H1 (cell line): ENCODE results near the gene BRICD5. TPM values are rescaled to one million over a fixed set of nuclear protein-coding genes. Genes with fewer than 3 reads are reported as not detected.

ENCODE experiments used
- CTCF ChIA-PET: fragments of 300-600 bp; sonication (Branson Sonifier 250); formaldehyde crosslinking; loops from one replicate; lab custom pipeline; 2021; ENCODE audit not compliant: partially characterized antibody; lab: Charles Lee
- POLR2A ChIA-PET: fragments of 300-600 bp; sonication (Branson Sonifier 250); formaldehyde crosslinking; loops from one replicate; lab custom pipeline; 2021; ENCODE audit warnings: inconsistent platforms; ENCODE audit not compliant: partially characterized antibody; lab: Charles Lee
- DNase-seq, 2 experiments: peaks; one replicate each; pipeline versions ENCODE4 v3.0.0 to v3.0.0-alpha.2; 2010 to 2022; ENCODE audit warnings: low spot score in 2 of 2, low read depth in 1 of 2, mixed read lengths in 1 of 2
- FAIRE-seq: peaks from 2 replicates; lab custom pipeline; 2011; peaks lifted over from hg19 to GRCh38; lab: Jason Lieb, UNC
- H2AFZ ChIP-seq: 2 replicates; pipeline ENCODE4 v1.8.1; 2012; ENCODE audit warnings: low read length, inconsistent platforms
- H2AK5ac ChIP-seq: 2 replicates; pipeline ENCODE4 v1.6.1; 2013; ENCODE audit warnings: low read depth, low read length
- H2BK120ac ChIP-seq: replicated peaks from 2 replicates; pipeline ENCODE3; 2013; ENCODE audit warnings: low read depth, low read length, inconsistent platforms
- H2BK12ac ChIP-seq: 2 replicates; pipeline ENCODE4 v1.6.1; 2013; ENCODE audit warnings: low read depth, low read length
- H2BK15ac ChIP-seq: 2 replicates; pipeline ENCODE4 v1.6.1; 2013; ENCODE audit warnings: low read length
- H2BK20ac ChIP-seq: 2 replicates; pipeline ENCODE4 v1.6.1; 2013; ENCODE audit warnings: low read length
- H2BK5ac ChIP-seq: 2 replicates; pipeline ENCODE4 v1.6.1; 2013; ENCODE audit warnings: low read depth, low read length
- H3K14ac ChIP-seq: 2 replicates; pipeline ENCODE4 v1.6.1; 2013; ENCODE audit warnings: inconsistent platforms; ENCODE audit not compliant: insufficient read length
- H3K18ac ChIP-seq: 2 replicates; pipeline ENCODE4 v1.6.1; 2013; ENCODE audit warnings: low read length; ENCODE audit errors: extremely low read depth
- H3K23ac ChIP-seq: 2 replicates; pipeline ENCODE4 v1.6.1; 2013; ENCODE audit warnings: inconsistent platforms; ENCODE audit not compliant: insufficient read length
- H3K23me2 ChIP-seq: 2 replicates; pipeline ENCODE4 v1.6.1; 2013; ENCODE audit warnings: low read depth, low read length
- H3K27ac ChIP-seq: 2 replicates; pipeline ENCODE4 v1.6.1; 2011; ENCODE audit warnings: low read depth, low read length, inconsistent platforms
- H3K27me3 ChIP-seq, 4 experiments: replicated peaks in 1 of 4; 1 replicate in 1 of 4; 2 replicates in 3 of 4; pipeline versions ENCODE4 v1.6.1 to v1.8.1; 2011 to 2013; ENCODE audit warnings: low read length in 3 of 4, mild to moderate bottlenecking in 3 of 4, inconsistent platforms in 2 of 4, mixed read lengths in 2 of 4, moderate library complexity in 1 of 4; ENCODE audit not compliant: control insufficient read depth in 3 of 4, insufficient read depth in 3 of 4; ENCODE audit errors: extremely low read depth in 1 of 4
- H3K36me3 ChIP-seq, 4 experiments: 2 replicates each; pipeline versions ENCODE4 v1.6.1 to v1.8.1; 2011 to 2013; ENCODE audit warnings: mild to moderate bottlenecking in 4 of 4, low read length in 3 of 4, moderate library complexity in 2 of 4, control low read depth in 1 of 4, inconsistent platforms in 1 of 4; ENCODE audit not compliant: insufficient read depth in 4 of 4, control insufficient read depth in 2 of 4
- H3K4ac ChIP-seq: replicated peaks from 2 replicates; pipeline ENCODE3; 2013; ENCODE audit warnings: low read length, low read depth, mixed read lengths, inconsistent platforms; ENCODE audit not compliant: insufficient read length
- H3K4me1 ChIP-seq, 4 experiments: replicated peaks in 1 of 4; 1 replicate in 1 of 4; 2 replicates in 3 of 4; pipeline versions ENCODE4 v1.6.1 to v1.8.1; 2011 to 2013; ENCODE audit warnings: low read length in 3 of 4, inconsistent platforms in 2 of 4, mixed read lengths in 1 of 4; ENCODE audit not compliant: insufficient read depth in 4 of 4, control insufficient read depth in 3 of 4
- H3K4me2 ChIP-seq, 2 experiments: 2 replicates each; pipeline versions ENCODE4 v1.6.1 to v1.8.1; 2011 to 2013; ENCODE audit warnings: low read depth in 2 of 2, low read length in 2 of 2, control low read depth in 1 of 2, inconsistent platforms in 1 of 2, mild to moderate bottlenecking in 1 of 2; ENCODE audit not compliant: insufficient read depth in 1 of 2
- H3K4me3 ChIP-seq, 4 experiments: fragments of 200-600, 300-600 bp in 1 of 4; sonication (generic), shearing (Covaris generic), sonication (Bioruptor Twin) in 1 of 4; 2 replicates each; pipeline versions ENCODE4 v1.5.1 to v1.8.1; 2011 to 2016; ENCODE audit warnings: low read length in 4 of 4, low read depth in 3 of 4, control low read depth in 2 of 4, inconsistent platforms in 2 of 4, mild to moderate bottlenecking in 2 of 4, mixed read lengths in 1 of 4, moderate library complexity in 1 of 4; ENCODE audit not compliant: insufficient read depth in 2 of 4; ENCODE audit errors: extremely low read depth in 1 of 4
- H3K56ac ChIP-seq: replicated peaks from 2 replicates; pipeline ENCODE3; 2013; ENCODE audit warnings: low read depth, mild to moderate bottlenecking, mixed read lengths, low read length, inconsistent platforms; ENCODE audit not compliant: insufficient read length
- H3K79me1 ChIP-seq: 2 replicates; pipeline ENCODE4 v1.6.1; 2013; ENCODE audit warnings: low read depth, low read length, control low read depth
- H3K79me2 ChIP-seq, 2 experiments: 2 replicates each; pipeline versions ENCODE4 v1.6.1 to v1.8.1; 2012 to 2013; ENCODE audit warnings: low read length in 2 of 2, mild to moderate bottlenecking in 2 of 2, inconsistent platforms in 1 of 2; ENCODE audit not compliant: insufficient read depth in 2 of 2, control insufficient read depth in 1 of 2
- H3K9ac ChIP-seq, 4 experiments: replicated peaks in 1 of 4; 1 replicate in 1 of 4; 2 replicates in 3 of 4; pipeline versions ENCODE4 v1.6.1 to v1.8.1; 2011 to 2013; ENCODE audit warnings: low read depth in 3 of 4, low read length in 3 of 4, control low read depth in 2 of 4, mild to moderate bottlenecking in 2 of 4, moderate library complexity in 2 of 4, inconsistent platforms in 1 of 4; ENCODE audit errors: extremely low read depth in 1 of 4
- H3K9me3 ChIP-seq, 2 experiments: 2 replicates each; pipeline versions ENCODE4 v1.6.1 to v1.8.1; 2012 to 2013; ENCODE audit warnings: mild to moderate bottlenecking in 2 of 2, moderate library complexity in 2 of 2, control low read depth in 1 of 2, inconsistent platforms in 1 of 2, low read depth in 1 of 2, low read length in 1 of 2, mixed read lengths in 1 of 2; ENCODE audit not compliant: insufficient read depth in 2 of 2
- H4K20me1 ChIP-seq, 2 experiments: replicated peaks in 1 of 2; 2 replicates each; pipeline versions ENCODE3 to v1.8.1; 2011 to 2013; ENCODE audit warnings: inconsistent platforms in 2 of 2, low read length in 2 of 2, mild to moderate bottlenecking in 1 of 2; ENCODE audit not compliant: insufficient read depth in 2 of 2, control insufficient read depth in 1 of 2
- H4K5ac ChIP-seq: 2 replicates; pipeline ENCODE4 v1.6.1; 2013; ENCODE audit warnings: low read length, low read depth, mixed read lengths, inconsistent platforms; ENCODE audit not compliant: insufficient read length
- H4K8ac ChIP-seq: 2 replicates; pipeline ENCODE4 v1.8.0; 2013; ENCODE audit warnings: mild to moderate bottlenecking, moderate library complexity, low read length, inconsistent platforms; ENCODE audit not compliant: insufficient read depth; ENCODE audit errors: extremely low read depth
- H4K91ac ChIP-seq: replicated peaks from 2 replicates; pipeline ENCODE3; 2013; ENCODE audit warnings: low read length, mixed read lengths, inconsistent platforms; ENCODE audit not compliant: insufficient read length
- ASH2L ChIP-seq: fragments of 200-600, 300-600 bp; sonication (generic); IDR thresholded peaks from one replicate; pipeline ENCODE4 v1.7.1; 2017; ENCODE audit warnings: low read length
- CTBP2 ChIP-seq: IDR thresholded peaks from 2 replicates; pipeline ENCODE4 v1.7.0; 2011; ENCODE audit warnings: borderline replicate concordance, mild to moderate bottlenecking, moderate library complexity, mixed read lengths, low read length; ENCODE audit not compliant: insufficient read depth, insufficient read length
- CTCF ChIP-seq, 3 experiments: IDR thresholded peaks; 1 replicate in 2 of 3; 2 replicates in 1 of 3; pipeline versions ENCODE4 v1.5.1 to v1.6.1; 2011; ENCODE audit warnings: low read length in 3 of 3, mild to moderate bottlenecking in 3 of 3, inconsistent platforms in 2 of 3, low read depth in 1 of 3, moderate library complexity in 1 of 3; ENCODE audit not compliant: insufficient read depth in 1 of 3; ENCODE audit errors: control extremely low read depth in 1 of 3
- EP300 ChIP-seq, 2 experiments: IDR thresholded peaks; 1 replicate in 1 of 2; 2 replicates in 1 of 2; pipeline ENCODE4 v1.6.1; 2011 to 2012; ENCODE audit warnings: low read depth in 2 of 2, low read length in 2 of 2, mild to moderate bottlenecking in 2 of 2, borderline replicate concordance in 1 of 2, inconsistent platforms in 1 of 2, moderate library complexity in 1 of 2
- GABPA ChIP-seq: IDR thresholded peaks from 2 replicates; pipeline ENCODE4 v1.6.1; 2011; ENCODE audit warnings: mild to moderate bottlenecking, low read length, moderate library complexity, borderline replicate concordance; ENCODE audit not compliant: insufficient read depth
- HDAC6 ChIP-seq: IDR thresholded peaks from one replicate; pipeline ENCODE4 v1.7.1; 2012; ENCODE audit warnings: low read depth, mild to moderate bottlenecking, inconsistent platforms, low read length, moderate library complexity
- KDM4A ChIP-seq: IDR thresholded peaks from one replicate; pipeline ENCODE4 v1.7.1; 2012; ENCODE audit warnings: low read depth, mild to moderate bottlenecking, moderate library complexity, low read length, inconsistent platforms; ENCODE audit not compliant: severe bottlenecking
- KDM5A ChIP-seq: fragments of 200-600 bp; IDR thresholded peaks from 2 replicates; pipeline ENCODE4 v1.7.1; 2012; ENCODE audit warnings: mild to moderate bottlenecking, low read length, inconsistent platforms, mixed read lengths
- WGBS, 2 experiments: shearing (Covaris generic) in 1 of 2; methylation state at CpG; one replicate each; pipeline versions ENCODE4 v1.1.6 to v1.1.7; 2013 to 2015; ENCODE audit warnings: low lambda C conversion rate in 2 of 2, mixed read lengths in 2 of 2, inconsistent platforms in 1 of 2, low coverage in 1 of 2, missing lambda C conversion rate in 1 of 2; ENCODE audit not compliant: insufficient replicate concordance in 2 of 2, insufficient coverage in 1 of 2, insufficient read length in 1 of 2; ENCODE audit errors: extremely low coverage in 1 of 2, missing lambda C conversion rate in 1 of 2; 5-methylcytosine and 5-hydroxymethylcytosine counted together
- polyA plus RNA-seq, 7 experiments: library from polyadenylated mRNA; depleted of rRNA in 3 of 7; stranded (reverse) in 5 of 7; unstranded in 2 of 7; fragments of >200 nt in 5 of 7; fragments of 200-250 nt in 2 of 7; gene quantifications; 1 replicate in 5 of 7; 2 replicates in 1 of 7; 4 replicates in 1 of 7; pipeline versions ENCODE4 v1.2.1 to v1.2.3, GENCODE V29; 2011 to 2013; ENCODE audit warnings: missing spikeins in 2 of 7, mixed read lengths in 2 of 7
- total RNA-seq: library from RNA; stranded (reverse); fragmentation: NEBNext Ultra II Directional; extraction: Animal tissue kit (Norgen Biotek cat#: 25700); gene quantifications from 2 replicates; pipeline ENCODE4 v1.2.1, GENCODE V29; 2021

Gene BRICD5
- total and polyA plus RNA-seq, 2 of the 8 experiments (the other 6 are each of a cell fraction or from before 2014, with no cell fraction given): 8.5 to 14.2 TPM

DNA sequence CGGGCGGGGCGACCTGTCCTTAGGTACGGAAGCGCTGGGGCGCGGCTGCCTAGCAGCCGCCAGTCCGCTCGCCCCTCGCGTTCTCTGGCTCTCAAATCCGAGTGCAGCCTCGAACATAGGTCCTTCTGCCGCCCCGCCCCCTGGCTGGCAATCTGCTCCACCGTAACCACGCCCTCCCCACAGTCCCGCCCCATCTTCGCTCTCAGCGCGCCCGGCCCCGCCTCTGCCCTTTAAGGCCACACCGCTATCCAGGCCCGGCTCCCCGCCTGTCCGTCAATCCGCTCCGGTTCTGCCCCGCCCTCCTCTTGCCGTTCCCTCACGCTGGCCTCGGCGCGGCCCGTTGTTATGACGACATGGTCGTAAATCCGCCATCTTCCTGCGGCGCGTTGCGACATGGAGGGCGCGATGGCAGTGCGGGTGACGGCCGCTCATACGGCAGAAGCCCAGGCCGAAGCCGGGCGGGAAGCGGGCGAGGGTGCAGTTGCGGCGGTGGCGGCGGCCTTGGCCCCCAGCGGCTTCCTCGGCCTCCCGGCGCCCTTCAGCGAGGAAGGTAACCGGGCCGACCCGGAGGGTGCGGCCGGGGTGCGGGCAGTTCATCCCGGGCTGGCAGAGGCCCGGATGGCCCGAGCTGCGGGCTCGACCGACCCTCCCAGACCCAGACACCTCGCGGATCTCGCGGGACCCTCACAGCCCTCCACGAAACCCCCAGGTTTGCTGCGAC, 12.7 kb upstream of the BRICD5 start, which contains the start of gene E4F1:
E4F1 (plus strand) TSS at position 371 of the 721 bp plus-strand sequence; CDS start at position 394, 23 bp downstream.
- peak within 1 kb of the TSS; percentile 60 to 72 for H3K4me2 ChIP-seq
- H3K4me3 ChIP-seq: peak within 1 kb of the TSS; percentile 67 to 93 (median 80)
- no peak within 1 kb of the TSS for H3K4ac ChIP-seq
- H4K20me1 ChIP-seq: peaks cover 7 to 8% of the 10 kb centered on the region in 2 experiments
- no peak within 1 kb of the TSS for H4K91ac ChIP-seq
- H2BK20ac ChIP-seq: no peak within 1 kb of the TSS
- peak within 1 kb of the TSS; percentile 46 for H3K56ac ChIP-seq
- H3K79me1 ChIP-seq: peaks cover 3% of the 10 kb centered on the region; the same call in 1 of the 2 replicates
- H3K18ac ChIP-seq: peak within 1 kb of the TSS; percentile 60; the same call in 1 of the 2 replicates
- H3K9me3 ChIP-seq: no peaks in the 10 kb centered on the region
- H3K4me1 ChIP-seq: no peaks in the 10 kb centered on the region
- H2BK12ac ChIP-seq: no peak within 1 kb of the TSS
- no peak within 1 kb of the TSS for H2AFZ ChIP-seq
- H4K5ac ChIP-seq: peak within 1 kb of the TSS; percentile 19
- FAIRE-seq (no peak), DNase-seq (peak; percentile 99 to 100)
- WGBS, 2 experiments: 3% methylated on average over 70 of the region's 82 CpGs; no CpG with 5 or more reads in 1 of the 2 experiments
- ChIA-PET POLR2A (interaction anchor here (0.5 to 5.3 kb wide), 17 partner anchors 9 to 273 kb away, joined by 3 to 44 read pairs (median 3); partner anchors contain the start of genes BRICD5, DNASE1L2, ECI1 and PGP), CTCF (interaction anchor here (1.0 kb wide), 1 partner anchor 29 kb away, joined by 3 read pairs; no protein-coding TSS in a partner anchor)
- no peak within 1 kb of the TSS for H2BK5ac ChIP-seq
- H4K8ac ChIP-seq: peak within 1 kb of the TSS; percentile 90
- no peak within 1 kb of the TSS for H2AK5ac ChIP-seq
- H2BK120ac ChIP-seq: no peak within 1 kb of the TSS
- peaks cover 0 to under 1% (median 0%) of the 10 kb centered on the region in 4 experiments; a peak in 1 of 8 replicates for H3K36me3 ChIP-seq
- no peaks in the 10 kb centered on the region for H3K27me3 ChIP-seq
- peak within 1 kb of the TSS; percentile 77 for H3K27ac ChIP-seq
- peak within 1 kb of the TSS; percentile 80 to 91 (median 84) for H3K9ac ChIP-seq
- H2BK15ac ChIP-seq: no peak within 1 kb of the TSS
- H3K14ac ChIP-seq: no peak within 1 kb of the TSS
- no peaks in the 10 kb centered on the region for H3K23me2 ChIP-seq
- no peak within 1 kb of the TSS for H3K23ac ChIP-seq
- peaks cover 3 to 29% of the 10 kb centered on the region in 2 experiments; a peak in 2 of 4 replicates for H3K79me2 ChIP-seq
- TF ChIP-seq HDAC6: no peak
- TF ChIP-seq EP300 (IDR thresholded peaks at IDR 0.05; ENCODE audit: borderline replicate concordance in 1 of 2, low read depth in 2 of 2, low read length in 2 of 2): peak in 1 of 2 experiments; percentile 48; a peak in 1 of 3 replicates
- TF ChIP-seq GABPA: peak; percentile 40; the same call in 1 of the 2 replicates
- TF ChIP-seq CTBP2: no peak
- TF ChIP-seq CTCF (IDR thresholded peaks at IDR 0.05; ENCODE audit: control extremely low read depth in 1 of 3, insufficient read depth in 1 of 3, low read depth in 1 of 3, low read length in 3 of 3): peak in 1 of 3 experiments; percentile 14; a peak in 1 of 4 replicates
- TF ChIP-seq KDM4A: peak; percentile 63
- TF ChIP-seq KDM5A: no peak
- TF ChIP-seq ASH2L: no peak
